OCI-M1 (cell line): ENCODE results near the gene TNIP1.

Experiments used
- DNase-seq: peaks from one replicate; lab custom pipeline; 2025; lab: John Stamatoyannopoulos, UW

TNIP1 gene

GRCh38 chr5:151105561-151105960, 24.7 kb upstream of the TNIP1 start:
- no peak for DNase-seq

GRCh38 chr5:151104795-151105194, 24.0 kb upstream of the TNIP1 start:
- no peak for DNase-seq

GRCh38 chr5:151101746-151102145, 20.9 kb upstream of the TNIP1 start:
- DNase-seq: no peak

GRCh38 chr5:151101151-151101550, 20.3 kb upstream of the TNIP1 start:
- DNase-seq: peak; percentile 75

- peak; percentile 81 for DNase-seq
Observed at GRCh38 chr5:151100681-151101080, 19.8 kb upstream of the TNIP1 start.

GRCh38 chr5:151098768-151099121, 17.9 kb upstream of the TNIP1 start:
- no peak for DNase-seq

- DNase-seq: peak; percentile 27
Observed at GRCh38 chr5:151097820-151098767, 17.3 kb upstream of the TNIP1 start.

- DNase-seq: no peak
Observed at GRCh38 chr5:151097061-151097460, 16.2 kb upstream of the TNIP1 start.

- no peak for DNase-seq
Observed at GRCh38 chr5:151096001-151096373, 15.2 kb upstream of the TNIP1 start.

GRCh38 chr5:151095341-151096000, 14.6 kb upstream of the TNIP1 start:
- no peak for DNase-seq

- DNase-seq: no peak
Observed at GRCh38 chr5:151094852-151095245, 14.0 kb upstream of the TNIP1 start.

GRCh38 chr5:151094030-151094851, 13.4 kb upstream of the TNIP1 start:
- DNase-seq: no peak

- peak; percentile 35 for DNase-seq
Observed at GRCh38 chr5:151093476-151093889, 12.6 kb upstream of the TNIP1 start.

- no peak for DNase-seq
Observed at GRCh38 chr5:151092762-151093161, 11.9 kb upstream of the TNIP1 start.

GRCh38 chr5:151089726-151090125, 8.9 kb upstream of the TNIP1 start:
- DNase-seq: no peak

GRCh38 chr5:151088986-151089385, 8.2 kb upstream of the TNIP1 start:
- no peak for DNase-seq

- no peak for DNase-seq
Observed at GRCh38 chr5:151087486-151087885, 6.7 kb upstream of the TNIP1 start.

- DNase-seq: no peak
Observed at GRCh38 chr5:151086905-151087360, 6.1 kb upstream of the TNIP1 start.

GRCh38 chr5:151086192-151086869, 5.5 kb upstream of the TNIP1 start:
- DNase-seq: no peak

- no peak for DNase-seq
Observed at GRCh38 chr5:151085517-151086041, 4.7 kb upstream of the TNIP1 start.

- no peak for DNase-seq
Observed at GRCh38 chr5:151084363-151084762, 3.5 kb upstream of the TNIP1 start.
